WTC11 (cell line): ENCODE data around the gene FRMD4A. TPM values are rescaled to one million over a fixed set of nuclear protein-coding genes. Genes with fewer than 3 reads are reported as not detected.
"Not testable (repeated sequence)": the region's sequence is repeated elsewhere in the genome, so short reads cannot be mapped to it uniquely, and the experiment has no call there.

Experiments
- ATAC-seq: fragments of 200-7000 bp; cut with Tn5 transposase; 2 replicates; pipeline ENCODE4 v1.10.0; 2021; ENCODE audit warnings: mild to moderate bottlenecking, moderate library complexity
- CTCF ChIA-PET: fragments of 300-600 bp; sonication (Branson Sonifier 250); formaldehyde crosslinking; loops from one replicate; lab custom pipeline; 2021; ENCODE audit warnings: antibody characterized with exemption; lab: Charles Lee
- POLR2A ChIA-PET: fragments of 350-600 bp; sonication (Branson Sonifier 250); formaldehyde crosslinking; loops from one replicate; lab custom pipeline; 2021; ENCODE audit warnings: antibody characterized with exemption; lab: Charles Lee
- DNase-seq: peaks from one replicate; pipeline ENCODE4 v3.0.0; 2021; ENCODE audit warnings: low spot score
- H3K27ac Mint-ChIP-seq: 2 replicates; pipeline ENCODE4 v1.8.0; 2021; ENCODE audit warnings: mixed read lengths
- H3K27me3 Mint-ChIP-seq: 2 replicates; pipeline ENCODE4 v1.8.0; 2021; ENCODE audit warnings: low read depth, mild to moderate bottlenecking, moderate library complexity, mixed read lengths
- H3K36me3 Mint-ChIP-seq: 2 replicates; pipeline ENCODE4 v1.8.0; 2021; ENCODE audit warnings: mixed read lengths
- H3K4me1 Mint-ChIP-seq: 2 replicates; pipeline ENCODE4 v1.8.0; 2022; ENCODE audit warnings: mixed read lengths
- H3K4me3 Mint-ChIP-seq: 2 replicates; pipeline ENCODE4 v1.8.0; 2021; ENCODE audit warnings: mild to moderate bottlenecking, moderate library complexity, mixed read lengths
- H3K9me3 Mint-ChIP-seq: 2 replicates; pipeline ENCODE4 v1.8.0; 2021; ENCODE audit warnings: mixed read lengths
- CREB1 ChIP-seq: sonication (generic); formaldehyde crosslinking; IDR thresholded peaks from 2 replicates; pipeline ENCODE4 v1.8.0; 2023; ENCODE audit warnings: mild to moderate bottlenecking, missing genetic modification reagents
- ESRRA ChIP-seq: sonication (generic); formaldehyde crosslinking; IDR thresholded peaks from 2 replicates; pipeline ENCODE4 v1.8.1; 2022; ENCODE audit warnings: mild to moderate bottlenecking, missing genetic modification reagents, borderline replicate concordance
- GRHL2 ChIP-seq: fragments of 250-450 bp; sonication (Bioruptor Pico); IDR thresholded peaks from 2 replicates; pipeline ENCODE4 v1.8.0; 2022; ENCODE audit warnings: mild to moderate bottlenecking, moderate library complexity; ENCODE audit not compliant: insufficient replicate concordance, severe bottlenecking
- GTF2I ChIP-seq: fragments of 250-450 bp; sonication (Bioruptor Pico); conservative IDR thresholded peaks from 2 replicates; pipeline ENCODE4 v1.4.0; 2021; ENCODE audit warnings: mild to moderate bottlenecking
- HMGA2 ChIP-seq: fragments of 250-450 bp; sonication (Bioruptor Pico); IDR thresholded peaks from 2 replicates; pipeline ENCODE4 v1.4.0; 2021; ENCODE audit warnings: mild to moderate bottlenecking, moderate library complexity
- IRF2 ChIP-seq: sonication (generic); formaldehyde crosslinking; IDR thresholded peaks from 2 replicates; pipeline ENCODE4 v1.8.0; 2022; ENCODE audit warnings: low read depth, missing genetic modification reagents, borderline replicate concordance
- JAZF1 ChIP-seq: fragments of 250-450 bp; sonication (Bioruptor Pico); IDR thresholded peaks from 2 replicates; pipeline ENCODE4 v1.9.0; 2021; ENCODE audit warnings: moderate library complexity, mild to moderate bottlenecking, inconsistent platforms
- TEAD1 ChIP-seq: sonication (generic); formaldehyde crosslinking; IDR thresholded peaks from 2 replicates; pipeline ENCODE4 v1.8.0; 2022; ENCODE audit warnings: mild to moderate bottlenecking, missing genetic modification reagents
- ZNF121 ChIP-seq: sonication (generic); formaldehyde crosslinking; IDR thresholded peaks from 2 replicates; pipeline ENCODE4 v1.8.0; 2023; ENCODE audit warnings: missing genetic modification reagents
- ZNF232 ChIP-seq: sonication (generic); formaldehyde crosslinking; IDR thresholded peaks from 2 replicates; pipeline ENCODE4 v1.8.0; 2022; ENCODE audit warnings: mild to moderate bottlenecking, missing genetic modification reagents
- ZNF671 ChIP-seq: fragments of 250-450 bp; sonication (Bioruptor Pico); IDR thresholded peaks from 2 replicates; pipeline ENCODE4 v1.8.0; 2021; ENCODE audit warnings: mild to moderate bottlenecking
- total RNA-seq: library from RNA; stranded (reverse); gene quantifications from 3 replicates; pipeline ENCODE4 v1.2.3, GENCODE V29; 2021
- TF ChIP-seq, protein P1 (sequence below): sonication (generic); formaldehyde crosslinking; IDR thresholded peaks from 2 replicates; pipeline ENCODE4 v1.8.1; 2022; ENCODE audit warnings: mild to moderate bottlenecking, missing genetic modification reagents, moderate library complexity, borderline replicate concordance
- TF ChIP-seq, protein P2 (sequence below): fragments of 250-450 bp; sonication (Bioruptor Pico); conservative IDR thresholded peaks from 2 replicates; pipeline ENCODE4 v1.9.0; 2021; ENCODE audit warnings: mild to moderate bottlenecking
- TF ChIP-seq, protein P3 (sequence below): sonication (generic); formaldehyde crosslinking; IDR thresholded peaks from 2 replicates; pipeline ENCODE4 v1.8.1; 2022; ENCODE audit warnings: mild to moderate bottlenecking, moderate library complexity, missing genetic modification reagents
- TF ChIP-seq, protein P4 (sequence below): fragments of 250-450 bp; sonication (Bioruptor Pico); IDR thresholded peaks from 2 replicates; pipeline ENCODE4 v1.9.0; 2021; ENCODE audit warnings: mild to moderate bottlenecking
- TF ChIP-seq, protein P5 (sequence below): sonication (generic); formaldehyde crosslinking; conservative IDR thresholded peaks from 2 replicates; pipeline ENCODE4 v1.8.1; 2022; ENCODE audit warnings: mild to moderate bottlenecking, missing genetic modification reagents
- TF ChIP-seq, protein P6 (sequence below): sonication (generic); formaldehyde crosslinking; IDR thresholded peaks from 2 replicates; pipeline ENCODE4 v1.8.1; 2022; ENCODE audit warnings: low read depth, missing genetic modification reagents, borderline replicate concordance
- TF ChIP-seq, protein P7 (sequence below): fragments of 250-450 bp; sonication (Bioruptor Pico); IDR thresholded peaks from 2 replicates; pipeline ENCODE4 v1.9.0; 2021; ENCODE audit warnings: mild to moderate bottlenecking

The FRMD4A gene
- total RNA-seq, 1 experiment from 2014 or later, result 35.5 TPM

DNA sequence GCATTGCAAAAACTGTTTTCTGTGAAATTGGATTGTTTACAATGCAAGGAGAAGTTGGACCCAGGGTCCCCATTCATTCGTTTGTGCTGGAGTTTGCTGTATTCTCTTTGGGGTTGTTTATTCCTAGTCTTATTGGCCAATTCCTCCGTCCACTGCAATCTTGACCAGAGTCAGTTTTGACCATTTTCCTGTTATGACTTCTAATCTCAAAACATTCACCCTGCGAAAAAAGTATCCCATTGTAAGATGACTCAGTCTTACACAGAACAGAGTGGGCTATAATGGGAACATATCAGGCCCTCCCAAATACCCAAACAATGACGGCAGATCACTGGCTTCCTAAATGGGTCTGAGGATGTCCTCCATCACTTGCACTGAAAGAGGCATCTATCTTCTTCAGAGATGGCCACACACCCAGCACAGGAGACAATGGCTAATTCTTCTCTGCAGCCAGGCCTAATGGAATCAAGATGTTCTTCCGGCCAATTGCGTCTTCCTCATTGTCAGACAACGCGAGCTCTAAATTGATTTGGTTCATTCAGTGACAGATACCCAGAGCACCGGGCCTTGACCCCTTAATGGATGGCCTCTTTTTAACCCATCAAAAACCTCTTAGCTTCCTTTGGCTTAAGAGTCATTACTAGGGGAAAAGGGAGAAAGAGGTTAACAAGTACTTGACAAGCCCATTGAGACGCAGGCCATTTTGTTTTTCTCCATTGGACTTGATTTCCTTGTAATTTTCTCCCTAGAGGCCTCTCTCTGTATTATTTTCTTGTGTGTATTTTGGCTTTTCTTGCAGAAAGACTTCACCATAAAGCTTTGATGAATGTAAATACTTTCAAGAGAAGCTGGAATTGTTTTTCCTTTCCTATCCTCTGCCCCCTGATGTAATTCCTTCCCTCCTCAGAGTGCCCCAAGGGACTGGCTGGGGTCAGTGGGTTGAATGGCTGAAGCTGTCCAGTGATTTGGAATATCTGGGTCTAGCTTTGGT, 614.3 kb downstream of the FRMD4A start (continued):
- TF ChIP-seq ZNF232 (CRISPR knock-in tag) (no peak), ZNF671 (CRISPR knock-in tag) (no peak), TEAD1 (CRISPR knock-in tag) (no peak), GRHL2 (CRISPR knock-in tag) (no peak), HMGA2 (CRISPR knock-in tag) (no peak), GTF2I (CRISPR knock-in tag) (no peak), JAZF1 (CRISPR knock-in tag) (no peak), CREB1 (CRISPR knock-in tag) (no peak), ESRRA (CRISPR knock-in tag) (no peak)
- TF ChIP-seq, protein P1, sequence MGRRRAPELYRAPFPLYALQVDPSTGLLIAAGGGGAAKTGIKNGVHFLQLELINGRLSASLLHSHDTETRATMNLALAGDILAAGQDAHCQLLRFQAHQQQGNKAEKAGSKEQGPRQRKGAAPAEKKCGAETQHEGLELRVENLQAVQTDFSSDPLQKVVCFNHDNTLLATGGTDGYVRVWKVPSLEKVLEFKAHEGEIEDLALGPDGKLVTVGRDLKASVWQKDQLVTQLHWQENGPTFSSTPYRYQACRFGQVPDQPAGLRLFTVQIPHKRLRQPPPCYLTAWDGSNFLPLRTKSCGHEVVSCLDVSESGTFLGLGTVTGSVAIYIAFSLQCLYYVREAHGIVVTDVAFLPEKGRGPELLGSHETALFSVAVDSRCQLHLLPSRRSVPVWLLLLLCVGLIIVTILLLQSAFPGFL (CRISPR knock-in tag), result no peak
- TF ChIP-seq, protein P2, sequence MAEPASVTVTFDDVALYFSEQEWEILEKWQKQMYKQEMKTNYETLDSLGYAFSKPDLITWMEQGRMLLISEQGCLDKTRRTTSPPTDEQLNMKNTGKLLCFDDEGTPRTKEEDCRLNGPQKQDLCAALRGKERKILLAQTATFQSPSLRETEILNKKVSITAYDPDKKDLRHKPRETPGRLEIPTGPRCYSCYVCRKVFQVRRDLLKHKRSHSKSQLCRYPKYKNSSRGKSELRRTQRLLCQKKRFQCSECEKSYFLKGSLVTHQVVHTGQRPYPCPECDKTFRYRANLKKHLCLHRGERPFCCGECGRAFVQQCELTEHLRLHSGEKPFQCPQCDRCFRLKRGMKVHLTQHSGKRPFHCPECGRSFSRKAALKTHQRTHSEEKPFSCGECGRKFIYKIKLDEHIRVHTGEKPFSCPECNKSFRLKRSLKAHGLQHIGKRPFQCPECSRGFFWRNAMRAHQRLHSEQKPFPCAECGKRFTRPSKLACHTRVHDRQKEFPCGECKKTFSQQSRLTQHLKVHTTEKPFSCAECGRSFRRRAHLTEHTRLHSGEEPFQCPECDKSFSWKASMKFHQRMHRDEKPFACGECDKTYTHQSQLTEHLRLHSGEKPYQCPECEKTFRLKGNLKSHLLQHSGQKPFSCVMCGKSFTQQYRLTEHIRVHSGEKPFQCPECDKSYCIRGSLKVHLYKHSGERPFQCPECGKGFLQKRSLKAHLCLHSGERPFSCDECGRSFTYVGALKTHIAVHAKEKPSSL (CRISPR knock-in tag), result no peak

DNA sequence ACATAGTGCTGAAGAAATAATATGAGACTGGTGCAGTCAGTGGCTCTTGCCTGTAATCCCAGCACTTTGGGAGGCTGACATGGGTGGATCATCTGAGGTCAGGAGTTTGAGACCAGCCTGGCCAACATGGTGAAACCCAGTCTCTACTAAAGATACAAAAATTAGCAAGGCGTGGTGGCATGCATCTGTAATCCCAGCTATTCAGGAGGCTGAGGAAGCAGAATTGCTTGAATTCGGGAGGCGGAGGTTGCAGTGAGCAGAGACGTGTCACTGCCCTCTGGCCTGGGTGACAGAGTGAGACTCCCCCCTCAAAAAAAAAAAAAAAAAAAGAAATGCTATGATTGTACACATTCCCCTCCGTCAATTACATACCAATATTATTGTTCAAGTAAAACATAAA, 615.1 kb downstream of the FRMD4A start:
- H3K4me3 Mint-ChIP-seq, H3K27me3 Mint-ChIP-seq, ATAC-seq, DNase-seq, H3K36me3 Mint-ChIP-seq, H3K27ac Mint-ChIP-seq, POLR2A ChIA-PET, H3K9me3 Mint-ChIP-seq: not testable (repeated sequence)
- peaks cover 37% of the 10 kb centered on the region for H3K4me1 Mint-ChIP-seq
- CTCF ChIA-PET, result interaction anchor here (0.9 kb wide), 1 partner anchor 69 kb away, joined by 3 read pairs; no protein-coding TSS in a partner anchor

DNA sequence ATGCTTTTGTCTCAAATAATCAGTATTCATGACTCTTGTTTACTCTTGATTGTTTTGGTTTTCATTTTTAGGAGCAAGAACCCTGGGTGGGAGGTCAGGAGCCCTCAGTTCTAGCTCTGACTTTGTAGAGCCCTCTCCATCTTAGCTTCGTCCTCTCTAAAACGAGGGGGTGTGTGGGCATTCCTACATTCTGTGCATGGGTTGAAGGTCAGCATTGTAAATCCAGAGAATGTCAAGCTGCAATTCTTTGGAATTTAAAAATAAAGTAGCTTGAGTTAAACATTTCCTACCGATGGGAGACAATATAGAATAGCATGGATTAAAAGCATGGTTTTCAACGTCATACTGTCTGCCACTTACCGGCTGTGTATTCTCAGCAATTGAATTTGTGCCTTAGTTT, 615.6 kb downstream of the FRMD4A start:
- DNase-seq (no peak), ATAC-seq (no peak)
- Mint-ChIP-seq H3K36me3 (no peaks in the 10 kb centered on the region), H3K27ac (no peak overlapping the region), H3K4me3 (no peak overlapping the region), H3K9me3 (no peaks in the 10 kb centered on the region), H3K4me1 (peaks cover 42% of the 10 kb centered on the region), H3K27me3 (no peaks in the 10 kb centered on the region)
- CTCF ChIA-PET, result interaction anchor here (0.9 kb wide), 1 partner anchor 69 kb away, joined by 3 read pairs; no protein-coding TSS in a partner anchor
- POLR2A ChIA-PET, result no interaction called here
- TF ChIP-seq CREB1 (CRISPR knock-in tag), result no peak
- no peak for TF ChIP-seq IRF2 (CRISPR knock-in tag)
- TF ChIP-seq, protein P2 (CRISPR knock-in tag), result no peak
- TF ChIP-seq, protein P3, sequence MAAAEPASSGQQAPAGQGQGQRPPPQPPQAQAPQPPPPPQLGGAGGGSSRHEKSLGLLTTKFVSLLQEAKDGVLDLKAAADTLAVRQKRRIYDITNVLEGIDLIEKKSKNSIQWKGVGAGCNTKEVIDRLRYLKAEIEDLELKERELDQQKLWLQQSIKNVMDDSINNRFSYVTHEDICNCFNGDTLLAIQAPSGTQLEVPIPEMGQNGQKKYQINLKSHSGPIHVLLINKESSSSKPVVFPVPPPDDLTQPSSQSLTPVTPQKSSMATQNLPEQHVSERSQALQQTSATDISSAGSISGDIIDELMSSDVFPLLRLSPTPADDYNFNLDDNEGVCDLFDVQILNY, result no peak
- TF ChIP-seq, protein P4, sequence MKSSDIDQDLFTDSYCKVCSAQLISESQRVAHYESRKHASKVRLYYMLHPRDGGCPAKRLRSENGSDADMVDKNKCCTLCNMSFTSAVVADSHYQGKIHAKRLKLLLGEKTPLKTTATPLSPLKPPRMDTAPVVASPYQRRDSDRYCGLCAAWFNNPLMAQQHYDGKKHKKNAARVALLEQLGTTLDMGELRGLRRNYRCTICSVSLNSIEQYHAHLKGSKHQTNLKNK (CRISPR knock-in tag), result no peak
- TF ChIP-seq, protein P5, sequence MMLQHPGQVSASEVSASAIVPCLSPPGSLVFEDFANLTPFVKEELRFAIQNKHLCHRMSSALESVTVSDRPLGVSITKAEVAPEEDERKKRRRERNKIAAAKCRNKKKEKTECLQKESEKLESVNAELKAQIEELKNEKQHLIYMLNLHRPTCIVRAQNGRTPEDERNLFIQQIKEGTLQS (CRISPR knock-in tag), result no peak
- TF ChIP-seq, protein P6, sequence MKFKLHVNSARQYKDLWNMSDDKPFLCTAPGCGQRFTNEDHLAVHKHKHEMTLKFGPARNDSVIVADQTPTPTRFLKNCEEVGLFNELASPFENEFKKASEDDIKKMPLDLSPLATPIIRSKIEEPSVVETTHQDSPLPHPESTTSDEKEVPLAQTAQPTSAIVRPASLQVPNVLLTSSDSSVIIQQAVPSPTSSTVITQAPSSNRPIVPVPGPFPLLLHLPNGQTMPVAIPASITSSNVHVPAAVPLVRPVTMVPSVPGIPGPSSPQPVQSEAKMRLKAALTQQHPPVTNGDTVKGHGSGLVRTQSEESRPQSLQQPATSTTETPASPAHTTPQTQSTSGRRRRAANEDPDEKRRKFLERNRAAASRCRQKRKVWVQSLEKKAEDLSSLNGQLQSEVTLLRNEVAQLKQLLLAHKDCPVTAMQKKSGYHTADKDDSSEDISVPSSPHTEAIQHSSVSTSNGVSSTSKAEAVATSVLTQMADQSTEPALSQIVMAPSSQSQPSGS (CRISPR knock-in tag), result no peak
- TF ChIP-seq ZNF121 (CRISPR knock-in tag), result no peak
- TF ChIP-seq, protein P7, sequence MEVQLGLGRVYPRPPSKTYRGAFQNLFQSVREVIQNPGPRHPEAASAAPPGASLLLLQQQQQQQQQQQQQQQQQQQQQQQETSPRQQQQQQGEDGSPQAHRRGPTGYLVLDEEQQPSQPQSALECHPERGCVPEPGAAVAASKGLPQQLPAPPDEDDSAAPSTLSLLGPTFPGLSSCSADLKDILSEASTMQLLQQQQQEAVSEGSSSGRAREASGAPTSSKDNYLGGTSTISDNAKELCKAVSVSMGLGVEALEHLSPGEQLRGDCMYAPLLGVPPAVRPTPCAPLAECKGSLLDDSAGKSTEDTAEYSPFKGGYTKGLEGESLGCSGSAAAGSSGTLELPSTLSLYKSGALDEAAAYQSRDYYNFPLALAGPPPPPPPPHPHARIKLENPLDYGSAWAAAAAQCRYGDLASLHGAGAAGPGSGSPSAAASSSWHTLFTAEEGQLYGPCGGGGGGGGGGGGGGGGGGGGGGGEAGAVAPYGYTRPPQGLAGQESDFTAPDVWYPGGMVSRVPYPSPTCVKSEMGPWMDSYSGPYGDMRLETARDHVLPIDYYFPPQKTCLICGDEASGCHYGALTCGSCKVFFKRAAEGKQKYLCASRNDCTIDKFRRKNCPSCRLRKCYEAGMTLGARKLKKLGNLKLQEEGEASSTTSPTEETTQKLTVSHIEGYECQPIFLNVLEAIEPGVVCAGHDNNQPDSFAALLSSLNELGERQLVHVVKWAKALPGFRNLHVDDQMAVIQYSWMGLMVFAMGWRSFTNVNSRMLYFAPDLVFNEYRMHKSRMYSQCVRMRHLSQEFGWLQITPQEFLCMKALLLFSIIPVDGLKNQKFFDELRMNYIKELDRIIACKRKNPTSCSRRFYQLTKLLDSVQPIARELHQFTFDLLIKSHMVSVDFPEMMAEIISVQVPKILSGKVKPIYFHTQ (CRISPR knock-in tag), result no peak
